H1 (cell line): Measurements from ENCODE around the gene UBB.

ENCODE experiments used
- CTCF ChIP-seq, 3 experiments: IDR thresholded peaks; 1 replicate in 2 of 3; 2 replicates in 1 of 3; pipeline versions ENCODE4 v1.5.1 to v1.6.1; 2011; ENCODE audit warnings: low read length in 3 of 3, mild to moderate bottlenecking in 3 of 3, inconsistent platforms in 2 of 3, low read depth in 1 of 3, moderate library complexity in 1 of 3; ENCODE audit not compliant: insufficient read depth in 1 of 3; ENCODE audit errors: control extremely low read depth in 1 of 3
- MAFK ChIP-seq: IDR thresholded peaks from 2 replicates; pipeline ENCODE4 v1.6.1; 2012; ENCODE audit warnings: low read depth, mild to moderate bottlenecking, improper control_type of control experiment, low read length

DNA sequence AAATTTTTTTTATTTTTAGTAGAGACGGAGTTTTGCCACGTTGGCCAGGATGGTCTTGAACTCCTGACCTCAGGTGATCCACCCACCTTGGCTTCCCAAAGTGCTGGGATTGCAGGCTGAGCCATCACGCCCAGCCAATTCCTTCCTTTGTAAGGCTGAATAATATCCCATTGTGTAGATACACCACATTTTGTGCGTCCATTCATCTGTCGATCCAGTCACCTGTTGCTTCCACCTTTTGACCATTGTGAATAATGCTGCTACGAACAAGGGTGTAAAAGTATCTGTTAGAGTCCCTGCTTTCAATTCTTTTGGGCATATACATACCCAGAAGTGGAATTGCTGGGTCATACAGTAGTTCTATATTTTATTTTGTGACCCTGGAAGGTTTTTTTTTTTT, 49.8 kb downstream of the UBB start:
- TF ChIP-seq CTCF (IDR thresholded peaks at IDR 0.05; ENCODE audit: control extremely low read depth in 1 of 3, insufficient read depth in 1 of 3, low read depth in 1 of 3, low read length in 3 of 3) (no peak), MAFK (no peak)
